Erythroblast (primary cell): Measurements from ENCODE around the gene LRIG1.

Experiments
- GATA1 ChIP-seq: IDR thresholded peaks from 2 replicates; pipeline ENCODE4 v1.6.1; 2011; ENCODE audit warnings: low read depth, mild to moderate bottlenecking, control low read depth, low read length, moderate library complexity
- POLR2A ChIP-seq: IDR thresholded peaks from 2 replicates; pipeline ENCODE4 v1.6.1; 2011; ENCODE audit warnings: mild to moderate bottlenecking, low read length

- TF ChIP-seq POLR2A (no peak), GATA1 (no peak)
These were observed 1.9 kb downstream of the LRIG1 start for GRCh38 chr3:66498687-66499621.
